Kidney epithelial cell (primary cell): ENCODE results near the gene SAPCD1. TPM values are rescaled to one million over a fixed set of nuclear protein-coding genes. Genes with fewer than 3 reads are reported as not detected.

ENCODE experiments used
- DNase-seq: peaks from one replicate; pipeline ENCODE4 v3.0.0-alpha.2; 2010; ENCODE audit warnings: low read depth
- H3K27me3 ChIP-seq: 2 replicates; pipeline ENCODE4 v1.6.0; 2011; ENCODE audit warnings: low read length; ENCODE audit not compliant: control insufficient read depth, insufficient read depth
- H3K36me3 ChIP-seq: 2 replicates; pipeline ENCODE4 v1.5.1; 2011; ENCODE audit warnings: low read length; ENCODE audit not compliant: control insufficient read depth, insufficient read depth
- H3K4me3 ChIP-seq: 2 replicates; pipeline ENCODE4 v1.5.1; 2011; ENCODE audit warnings: low read depth, mild to moderate bottlenecking, control low read depth, low read length
- CTCF ChIP-seq: IDR thresholded peaks from 2 replicates; pipeline ENCODE4 v1.5.1; 2011; ENCODE audit warnings: mild to moderate bottlenecking, moderate library complexity, low read length, control low read depth, inconsistent platforms; ENCODE audit not compliant: insufficient read depth, poor library complexity, severe bottlenecking
- total RNA-seq: library from RNA; depleted of rRNA; stranded (reverse); fragments of >200 nt; gene quantifications from 2 replicates; pipeline ENCODE4 v1.2.3, GENCODE V29; 2015

The SAPCD1 gene
- total RNA-seq, 1 donor from 2014 or later, result 2.2 TPM

- Histone ChIP-seq H3K36me3 (no peaks in the 10 kb centered on the region), H3K4me3 (no peak within 1 kb of the TSS), H3K27me3 (no peaks in the 10 kb centered on the region)
- no peak for DNase-seq
- no peak for TF ChIP-seq CTCF
These were observed 39.0 kb upstream of the SAPCD1 start, which contains the start of gene MPIG6B for GRCh38 chr6:31723245-31723979. TSS of gene MPIG6B (plus strand) at chr6:31723373. CDS start at chr6:31723384, 11 bp downstream.

GRCh38 chr6:31723980-31724691 lies 38.3 kb upstream of the SAPCD1 start:
- no peaks in the 10 kb centered on the region for H3K27me3 ChIP-seq
- no peak overlapping the region for H3K4me3 ChIP-seq
- H3K36me3 ChIP-seq, result no peaks in the 10 kb centered on the region
- no peak for TF ChIP-seq CTCF
- no peak for DNase-seq

- no peak for DNase-seq
- no peaks in the 10 kb centered on the region for H3K36me3 ChIP-seq
- no peak for TF ChIP-seq CTCF
- no peak overlapping the region for H3K4me3 ChIP-seq
- no peaks in the 10 kb centered on the region for H3K27me3 ChIP-seq
These were observed 36.7 kb upstream of the SAPCD1 start for GRCh38 chr6:31725502-31726350.

- no peak for TF ChIP-seq CTCF
- DNase-seq, result no peak
- H3K27me3 ChIP-seq, result no peaks in the 10 kb centered on the region
- no peak overlapping the region for H3K4me3 ChIP-seq
- H3K36me3 ChIP-seq, result peaks cover 1% of the 10 kb centered on the region
These were observed 35.3 kb upstream of the SAPCD1 start for GRCh38 chr6:31727034-31727716.

- Histone ChIP-seq H3K4me3 (peak overlapping the region; percentile 89), H3K36me3 (peaks cover 1% of the 10 kb centered on the region), H3K27me3 (no peaks in the 10 kb centered on the region)
- no peak for DNase-seq
- no peak for TF ChIP-seq CTCF
These were observed 34.5 kb upstream of the SAPCD1 start for GRCh38 chr6:31727717-31728671.
